Hypothalamus (tissue), 51 donors: ENCODE data around the gene BDH2.

Experiments
- DNase-seq, 51 donors: peaks; one replicate each; lab custom pipeline; 2025; lab: John Stamatoyannopoulos, UW

The BDH2 gene

DNA sequence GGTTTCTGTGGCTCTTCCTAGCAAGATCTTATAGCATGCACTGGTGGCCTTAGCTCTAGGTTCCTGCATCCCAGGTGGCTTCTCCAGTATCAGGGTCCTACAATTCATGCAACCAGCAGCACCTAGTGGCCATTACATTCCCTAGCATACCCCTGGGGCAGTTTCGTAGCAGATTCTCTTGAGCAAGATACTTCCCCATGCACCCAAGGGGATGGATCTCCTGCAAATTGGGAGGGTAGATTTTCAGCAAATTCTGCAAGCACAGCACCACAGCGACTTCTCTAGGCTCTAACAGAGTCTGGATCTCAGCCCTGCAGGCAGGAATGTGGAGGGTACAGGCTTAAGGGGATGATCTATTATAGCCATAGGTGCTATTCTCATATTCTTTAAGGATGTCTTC, 67.1 kb downstream of the BDH2 start:
- no peak for DNase-seq

DNA sequence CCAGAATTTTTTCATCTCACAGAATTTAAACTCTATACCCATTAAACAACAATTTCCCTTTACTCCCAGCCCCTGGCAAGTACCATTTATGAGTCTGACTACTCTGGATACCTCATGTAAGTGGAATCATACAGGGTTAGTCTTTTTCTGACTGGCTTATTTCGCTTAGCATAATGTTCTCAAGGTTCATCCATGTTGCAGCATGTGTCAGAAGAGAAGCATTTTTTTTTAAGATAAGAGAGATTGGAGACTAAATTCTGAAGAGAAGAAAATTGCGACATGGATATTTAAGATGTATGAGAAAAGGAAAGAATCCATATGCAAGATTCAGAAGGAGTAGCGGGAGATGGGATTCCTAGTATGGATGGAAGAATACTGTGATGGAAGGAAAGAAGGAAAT, 68.8 kb downstream of the BDH2 start:
- DNase-seq: no peak

DNA sequence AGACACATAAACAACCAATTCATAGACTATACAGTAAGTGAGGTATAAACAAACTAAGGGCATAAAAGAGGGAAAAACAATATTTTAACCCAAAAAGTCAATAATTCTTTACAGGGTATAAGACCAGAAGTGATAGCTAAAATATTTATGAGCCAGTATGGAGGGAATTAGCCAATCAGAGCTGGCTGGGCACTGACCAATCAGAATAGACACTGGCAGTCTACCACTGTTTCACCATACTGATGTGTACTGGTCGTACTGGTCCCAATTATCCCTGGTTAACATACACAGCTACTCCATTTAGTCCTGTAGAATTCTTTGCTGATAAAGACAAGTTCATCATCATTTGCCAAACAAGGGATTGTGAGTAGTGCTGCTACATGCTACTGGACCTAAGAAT, 70.3 kb downstream of the BDH2 start:
- no peak for DNase-seq
